Measurements from ENCODE around the gene RO60. TPM values are rescaled to one million over a fixed set of nuclear protein-coding genes. Genes with fewer than 3 reads are reported as not detected.

RO60 gene
- total and polyA plus RNA-seq, 2 of the 13 experiments (the other 11 are each of a cell fraction or from before 2014, with no cell fraction given): 20.3 to 53.7 TPM

- ATAC-seq: no peak
- Histone ChIP-seq H2AFZ (ENCODE audit: low read length) (no peak overlapping the region), H3K4me3 (replicated peaks in 1 of 3; ENCODE audit: insufficient read depth in 1 of 3, low read depth in 2 of 3, low read length in 3 of 3) (peak overlapping the region; percentile 92 to 99 (median 94); a peak in 5 of 6 replicates), H3K27ac (ENCODE audit: extremely low read length, insufficient read depth, low read length) (peak overlapping the region; percentile 94), H3K4me2 (ENCODE audit: low read depth, low read length) (peak overlapping the region; percentile 82), H3K79me2 (ENCODE audit: insufficient read depth, low read length) (peaks cover 90% of the 10 kb centered on the region), H4K20me1 (ENCODE audit: insufficient read depth, low read length) (peaks cover 9% of the 10 kb centered on the region; the same call in 1 of the 2 replicates), H3K27me3 (ENCODE audit: control insufficient read depth in 1 of 2, insufficient read depth in 2 of 2, low read length in 2 of 2) (peaks cover 0 to 2% of the 10 kb centered on the region in 2 experiments; a peak in 1 of 5 replicates), H3K9ac (ENCODE audit: insufficient read depth, low read depth, low read length) (peak overlapping the region; percentile 97; the same call in 1 of the 2 replicates), H3K9me3 (ENCODE audit: low read length) (no peaks in the 10 kb centered on the region), H3K4me1 (ENCODE audit: insufficient read depth, low read length) (peaks cover 44% of the 10 kb centered on the region), H3K36me3 (replicated peaks in 1 of 2; ENCODE audit: control insufficient read depth in 1 of 2, insufficient read depth in 2 of 2, low read length in 2 of 2) (peaks cover 1 to 5% of the 10 kb centered on the region in 2 experiments; a peak in 1 of 5 replicates)
- no peak for DNase-seq (ENCODE audit: low spot score)
- TF ChIP-seq ZNF781 (CRISPR knock-in tag; IDR thresholded peaks at IDR 0.05; ENCODE audit: borderline replicate concordance, not compliant biosample characterization): no peak
- no peak for TF ChIP-seq FOXJ3 (CRISPR knock-in tag; IDR thresholded peaks at IDR 0.05; ENCODE audit: borderline replicate concordance)
- TF ChIP-seq MXI1 (IDR thresholded peaks at IDR 0.05; ENCODE audit: borderline replicate concordance, low read depth, low read length): peak; percentile 65; the same call in 1 of the 3 replicates
- TF ChIP-seq ZNF367 (CRISPR knock-in tag; IDR thresholded peaks at IDR 0.05; ENCODE audit: borderline replicate concordance): no peak
- TF ChIP-seq ZNF354B (CRISPR knock-in tag; IDR thresholded peaks at IDR 0.05): no peak
- peak; percentile 85; the same call in 1 of the 2 replicates for TF ChIP-seq ZSCAN22 (CRISPR knock-in tag; IDR thresholded peaks at IDR 0.05)
- TF ChIP-seq, protein P1, sequence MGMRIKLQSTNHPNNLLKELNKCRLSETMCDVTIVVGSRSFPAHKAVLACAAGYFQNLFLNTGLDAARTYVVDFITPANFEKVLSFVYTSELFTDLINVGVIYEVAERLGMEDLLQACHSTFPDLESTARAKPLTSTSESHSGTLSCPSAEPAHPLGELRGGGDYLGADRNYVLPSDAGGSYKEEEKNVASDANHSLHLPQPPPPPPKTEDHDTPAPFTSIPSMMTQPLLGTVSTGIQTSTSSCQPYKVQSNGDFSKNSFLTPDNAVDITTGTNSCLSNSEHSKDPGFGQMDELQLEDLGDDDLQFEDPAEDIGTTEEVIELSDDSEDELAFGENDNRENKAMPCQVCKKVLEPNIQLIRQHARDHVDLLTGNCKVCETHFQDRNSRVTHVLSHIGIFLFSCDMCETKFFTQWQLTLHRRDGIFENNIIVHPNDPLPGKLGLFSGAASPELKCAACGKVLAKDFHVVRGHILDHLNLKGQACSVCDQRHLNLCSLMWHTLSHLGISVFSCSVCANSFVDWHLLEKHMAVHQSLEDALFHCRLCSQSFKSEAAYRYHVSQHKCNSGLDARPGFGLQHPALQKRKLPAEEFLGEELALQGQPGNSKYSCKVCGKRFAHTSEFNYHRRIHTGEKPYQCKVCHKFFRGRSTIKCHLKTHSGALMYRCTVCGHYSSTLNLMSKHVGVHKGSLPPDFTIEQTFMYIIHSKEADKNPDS (CRISPR knock-in tag; IDR thresholded peaks at IDR 0.05): no peak
- TF ChIP-seq ZNF768 (CRISPR knock-in tag; IDR thresholded peaks at IDR 0.05): no peak
- TF ChIP-seq CEBPB (IDR thresholded peaks at IDR 0.05; ENCODE audit: borderline replicate concordance, low read depth, low read length): no peak
- TF ChIP-seq, protein P2, sequence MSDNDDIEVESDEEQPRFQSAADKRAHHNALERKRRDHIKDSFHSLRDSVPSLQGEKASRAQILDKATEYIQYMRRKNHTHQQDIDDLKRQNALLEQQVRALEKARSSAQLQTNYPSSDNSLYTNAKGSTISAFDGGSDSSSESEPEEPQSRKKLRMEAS (IDR thresholded peaks at IDR 0.05): peak; percentile 40; the same call in 1 of the 2 replicates
- no peak for TF ChIP-seq ASH2L (IDR thresholded peaks at IDR 0.05; ENCODE audit: insufficient read length, low read depth, low read length)
- TF ChIP-seq, protein P3, sequence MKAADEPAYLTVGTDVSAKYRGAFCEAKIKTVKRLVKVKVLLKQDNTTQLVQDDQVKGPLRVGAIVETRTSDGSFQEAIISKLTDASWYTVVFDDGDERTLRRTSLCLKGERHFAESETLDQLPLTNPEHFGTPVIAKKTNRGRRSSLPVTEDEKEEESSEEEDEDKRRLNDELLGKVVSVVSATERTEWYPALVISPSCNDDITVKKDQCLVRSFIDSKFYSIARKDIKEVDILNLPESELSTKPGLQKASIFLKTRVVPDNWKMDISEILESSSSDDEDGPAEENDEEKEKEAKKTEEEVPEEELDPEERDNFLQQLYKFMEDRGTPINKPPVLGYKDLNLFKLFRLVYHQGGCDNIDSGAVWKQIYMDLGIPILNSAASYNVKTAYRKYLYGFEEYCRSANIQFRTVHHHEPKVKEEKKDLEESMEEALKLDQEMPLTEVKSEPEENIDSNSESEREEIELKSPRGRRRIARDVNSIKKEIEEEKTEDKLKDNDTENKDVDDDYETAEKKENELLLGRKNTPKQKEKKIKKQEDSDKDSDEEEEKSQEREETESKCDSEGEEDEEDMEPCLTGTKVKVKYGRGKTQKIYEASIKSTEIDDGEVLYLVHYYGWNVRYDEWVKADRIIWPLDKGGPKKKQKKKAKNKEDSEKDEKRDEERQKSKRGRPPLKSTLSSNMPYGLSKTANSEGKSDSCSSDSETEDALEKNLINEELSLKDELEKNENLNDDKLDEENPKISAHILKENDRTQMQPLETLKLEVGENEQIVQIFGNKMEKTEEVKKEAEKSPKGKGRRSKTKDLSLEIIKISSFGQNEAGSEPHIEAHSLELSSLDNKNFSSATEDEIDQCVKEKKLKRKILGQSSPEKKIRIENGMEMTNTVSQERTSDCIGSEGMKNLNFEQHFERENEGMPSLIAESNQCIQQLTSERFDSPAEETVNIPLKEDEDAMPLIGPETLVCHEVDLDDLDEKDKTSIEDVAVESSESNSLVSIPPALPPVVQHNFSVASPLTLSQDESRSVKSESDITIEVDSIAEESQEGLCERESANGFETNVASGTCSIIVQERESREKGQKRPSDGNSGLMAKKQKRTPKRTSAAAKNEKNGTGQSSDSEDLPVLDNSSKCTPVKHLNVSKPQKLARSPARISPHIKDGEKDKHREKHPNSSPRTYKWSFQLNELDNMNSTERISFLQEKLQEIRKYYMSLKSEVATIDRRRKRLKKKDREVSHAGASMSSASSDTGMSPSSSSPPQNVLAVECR (CRISPR knock-in tag; IDR thresholded peaks at IDR 0.05; ENCODE audit: borderline replicate concordance): 0 out of 2 replicates have a peak, but pooled peaks have one; percentile 13
- TF ChIP-seq SAP130 (CRISPR knock-in tag; IDR thresholded peaks at IDR 0.05; ENCODE audit: low read depth): peak; percentile 54
- TF ChIP-seq, protein P4, sequence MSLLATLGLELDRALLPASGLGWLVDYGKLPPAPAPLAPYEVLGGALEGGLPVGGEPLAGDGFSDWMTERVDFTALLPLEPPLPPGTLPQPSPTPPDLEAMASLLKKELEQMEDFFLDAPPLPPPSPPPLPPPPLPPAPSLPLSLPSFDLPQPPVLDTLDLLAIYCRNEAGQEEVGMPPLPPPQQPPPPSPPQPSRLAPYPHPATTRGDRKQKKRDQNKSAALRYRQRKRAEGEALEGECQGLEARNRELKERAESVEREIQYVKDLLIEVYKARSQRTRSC (CRISPR knock-in tag; IDR thresholded peaks at IDR 0.05; ENCODE audit: low read depth): no peak
- POLR2A ChIA-PET: no interaction called here
- in situ Hi-C loops (cut with HindIII; ENCODE audit: extremely low pct_ligation_motif_present, low pct_unique_long_range_greater_than_20kb) (no loop called here), intact Hi-C loops (cut with micrococcal nuclease; ENCODE audit: unreplicated experiment) (loop anchor here (1.0 kb wide), 1 partner anchor 43 kb away; no protein-coding TSS in a partner anchor)
- CTCF ChIA-PET (ENCODE audit: low intra/inter-chr PET ratio, low total read pairs): no interaction called here
- no peak for FAIRE-seq
- WGBS (ENCODE audit: low lambda C conversion rate): 6% methylated on average over 2 of the region's 2 CpGs
- no TSS peak for BruUV-seq (replicated peaks)
These were observed 1.5 kb downstream of the RO60 start for GRCh38 chr1:193060938-193061337.

All from HepG2 (cell line).